ENCODE results near the gene TIAM2. TPM values are rescaled to one million over a fixed set of nuclear protein-coding genes. Genes with fewer than 3 reads are reported as not detected.

The TIAM2 gene
- total and polyA plus RNA-seq, 10 of the 15 experiments (the other 5 are each of a cell fraction or from before 2014, with no cell fraction given): 1.1 to 10.5 (median 2.3) TPM

- TF ChIP-seq ZNF687 (IDR thresholded peaks at IDR 0.05): no peak
- TF ChIP-seq, protein P1, sequence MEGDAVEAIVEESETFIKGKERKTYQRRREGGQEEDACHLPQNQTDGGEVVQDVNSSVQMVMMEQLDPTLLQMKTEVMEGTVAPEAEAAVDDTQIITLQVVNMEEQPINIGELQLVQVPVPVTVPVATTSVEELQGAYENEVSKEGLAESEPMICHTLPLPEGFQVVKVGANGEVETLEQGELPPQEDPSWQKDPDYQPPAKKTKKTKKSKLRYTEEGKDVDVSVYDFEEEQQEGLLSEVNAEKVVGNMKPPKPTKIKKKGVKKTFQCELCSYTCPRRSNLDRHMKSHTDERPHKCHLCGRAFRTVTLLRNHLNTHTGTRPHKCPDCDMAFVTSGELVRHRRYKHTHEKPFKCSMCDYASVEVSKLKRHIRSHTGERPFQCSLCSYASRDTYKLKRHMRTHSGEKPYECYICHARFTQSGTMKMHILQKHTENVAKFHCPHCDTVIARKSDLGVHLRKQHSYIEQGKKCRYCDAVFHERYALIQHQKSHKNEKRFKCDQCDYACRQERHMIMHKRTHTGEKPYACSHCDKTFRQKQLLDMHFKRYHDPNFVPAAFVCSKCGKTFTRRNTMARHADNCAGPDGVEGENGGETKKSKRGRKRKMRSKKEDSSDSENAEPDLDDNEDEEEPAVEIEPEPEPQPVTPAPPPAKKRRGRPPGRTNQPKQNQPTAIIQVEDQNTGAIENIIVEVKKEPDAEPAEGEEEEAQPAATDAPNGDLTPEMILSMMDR (IDR thresholded peaks at IDR 0.05 in 2 of 3, conservative IDR thresholded peaks at IDR 0.05 in 1 of 3; ENCODE audit: control insufficient read depth in 2 of 3, extremely low read depth in 1 of 3, insufficient read depth in 1 of 3, low read depth in 3 of 3, low read length in 3 of 3): no peak
These were observed 275.5 kb downstream of the TIAM2 start (continued) for GRCh38 chr6:155270561-155271091.

DNA sequence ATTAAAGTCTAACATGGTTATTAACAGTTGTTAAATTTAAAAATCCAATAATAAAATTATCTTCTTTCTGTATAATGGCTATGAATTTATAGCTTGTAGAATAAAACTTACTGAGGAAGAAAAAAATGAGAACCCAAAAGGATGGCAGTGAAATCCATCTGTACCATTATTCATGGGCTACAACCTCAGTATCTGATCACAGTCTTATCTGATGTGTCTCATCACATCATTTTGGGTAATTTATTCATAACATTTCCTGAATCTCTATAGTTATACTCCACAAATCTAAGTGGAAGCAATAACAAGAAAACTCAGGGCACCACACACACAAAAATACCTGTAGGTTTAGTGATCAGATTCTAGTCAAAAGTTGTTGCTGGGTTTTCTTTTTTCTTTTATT is 276.0 kb downstream of the TIAM2 start:
- H3K36me3 ChIP-seq (ENCODE audit: control insufficient read depth in 2 of 2, insufficient read depth in 2 of 2, low read length in 1 of 2): peaks cover 0 to 18% of the 10 kb centered on the region in 2 experiments; a peak in 3 of 4 replicates
- ChIA-PET CTCF (interaction anchor here (0.9 to 2.6 kb wide), 5 partner anchors 11 to 342 kb away, joined by 3 to 11 read pairs (median 4); no protein-coding TSS in a partner anchor), POLR2A (no interaction called here), SMC1A (ENCODE audit: uncharacterized antibody, unreplicated experiment) (interaction anchor here (1.1 to 2.7 kb wide), 6 partner anchors 9 to 343 kb away, joined by 3 to 8 read pairs (median 5); partner anchors contain the start of gene CLDN20), RAD21 (ENCODE audit: unreplicated experiment) (interaction anchor here (1.0 kb wide), 1 partner anchor 94 kb away, joined by 4 read pairs; no protein-coding TSS in a partner anchor)
- intact Hi-C loops (cut with micrococcal nuclease; ENCODE audit: unreplicated experiment): no loop called here
- no peak for ATAC-seq
- no peak overlapping the region for H3K27ac ChIP-seq (ENCODE audit: control insufficient read depth, insufficient read depth)
- H3K9me3 ChIP-seq (replicated peaks; ENCODE audit: control insufficient read depth, insufficient read depth, low read length): no peaks in the 10 kb centered on the region
- H3K79me2 ChIP-seq (ENCODE audit: control insufficient read depth, insufficient read depth, low read length): no peaks in the 10 kb centered on the region; the same call in 1 of the 2 replicates
- BruUV-seq (replicated peaks): no TSS peak
- H2AFZ ChIP-seq (ENCODE audit: control insufficient read depth, low read depth, low read length): no peak overlapping the region
- H3K4me1 ChIP-seq (ENCODE audit: control insufficient read depth, insufficient read depth, low read length): no peaks in the 10 kb centered on the region
- FAIRE-seq: no peak
- H3K4me2 ChIP-seq (ENCODE audit: control insufficient read depth, insufficient read depth): no peak overlapping the region
- no peak overlapping the region for H3K4me3 ChIP-seq
- H3K9ac ChIP-seq (ENCODE audit: control insufficient read depth, insufficient read depth, low read length): no peak overlapping the region
- no peaks in the 10 kb centered on the region for H3K27me3 ChIP-seq (replicated peaks in 1 of 2; ENCODE audit: control insufficient read depth in 2 of 2, insufficient read depth in 2 of 2, low read length in 1 of 2)
- no peaks in the 10 kb centered on the region for H4K20me1 ChIP-seq (ENCODE audit: control insufficient read depth, insufficient read depth)
- in situ Hi-C loops (cut with MboI): no loop called here
- no peak for DNase-seq (ENCODE audit: low read depth, low spot score)
- no peak for TF ChIP-seq SMAD5 (IDR thresholded peaks at IDR 0.05; ENCODE audit: low read depth)
- TF ChIP-seq CEBPZ (IDR thresholded peaks at IDR 0.05; ENCODE audit: low read depth, low read length): no peak
- no peak for TF ChIP-seq RELB (IDR thresholded peaks at IDR 0.05; ENCODE audit: low read depth)
- TF ChIP-seq, protein P2, sequence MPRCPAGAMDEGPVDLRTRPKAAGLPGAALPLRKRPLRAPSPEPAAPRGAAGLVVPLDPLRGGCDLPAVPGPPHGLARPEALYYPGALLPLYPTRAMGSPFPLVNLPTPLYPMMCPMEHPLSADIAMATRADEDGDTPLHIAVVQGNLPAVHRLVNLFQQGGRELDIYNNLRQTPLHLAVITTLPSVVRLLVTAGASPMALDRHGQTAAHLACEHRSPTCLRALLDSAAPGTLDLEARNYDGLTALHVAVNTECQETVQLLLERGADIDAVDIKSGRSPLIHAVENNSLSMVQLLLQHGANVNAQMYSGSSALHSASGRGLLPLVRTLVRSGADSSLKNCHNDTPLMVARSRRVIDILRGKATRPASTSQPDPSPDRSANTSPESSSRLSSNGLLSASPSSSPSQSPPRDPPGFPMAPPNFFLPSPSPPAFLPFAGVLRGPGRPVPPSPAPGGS (IDR thresholded peaks at IDR 0.05; ENCODE audit: borderline replicate concordance, insufficient read depth, low read depth, low read length, poor library complexity, severe bottlenecking): no peak
- no peak for TF ChIP-seq CBX3 (IDR thresholded peaks at IDR 0.05; ENCODE audit: borderline replicate concordance, low read depth)

Measured in GM12878 (cell line).